Uterus (tissue), 2 donors: ENCODE results near the gene EYA4.

ENCODE experiments used
- POLR2A ChIP-seq, 2 donors: fragments of 450-650 bp; IDR thresholded peaks; one replicate each; pipeline ENCODE4 v1.6.1; 2016; ENCODE audit warnings: antibody characterized with exemption in 2 of 2, mild to moderate bottlenecking in 1 of 2, moderate library complexity in 1 of 2
- TF ChIP-seq, protein P1 (sequence below), 4 experiments: fragments of 200-600 bp in 2 of 4; fragments of 450-650 bp in 2 of 4; sonication (generic) in 2 of 4; IDR thresholded peaks; one replicate each; pipeline ENCODE4 v1.5.1; 2016 to 2019; ENCODE audit warnings: antibody characterized with exemption in 4 of 4, mild to moderate bottlenecking in 2 of 4, moderate library complexity in 1 of 4

DNA sequence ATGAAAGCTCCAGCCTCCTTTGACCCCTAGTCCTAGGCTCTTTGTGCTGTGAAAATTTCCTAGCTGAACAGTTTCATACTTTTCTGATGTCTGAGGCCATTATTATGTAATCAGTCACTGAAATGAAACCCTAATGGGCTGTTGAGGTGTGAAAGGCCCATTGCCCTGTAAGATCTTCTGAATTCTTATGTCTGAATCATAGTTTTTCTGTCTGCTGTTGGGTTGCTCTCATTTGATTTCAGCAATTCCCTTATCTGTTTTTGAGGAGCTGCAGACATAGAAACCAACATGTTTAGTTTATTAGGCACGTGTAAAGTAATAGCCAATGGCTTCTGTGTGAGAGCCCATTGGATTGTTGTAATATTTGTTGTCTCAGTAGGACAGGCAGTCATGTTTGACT, 118.1 kb downstream of the EYA4 start:
- TF ChIP-seq, protein P1, sequence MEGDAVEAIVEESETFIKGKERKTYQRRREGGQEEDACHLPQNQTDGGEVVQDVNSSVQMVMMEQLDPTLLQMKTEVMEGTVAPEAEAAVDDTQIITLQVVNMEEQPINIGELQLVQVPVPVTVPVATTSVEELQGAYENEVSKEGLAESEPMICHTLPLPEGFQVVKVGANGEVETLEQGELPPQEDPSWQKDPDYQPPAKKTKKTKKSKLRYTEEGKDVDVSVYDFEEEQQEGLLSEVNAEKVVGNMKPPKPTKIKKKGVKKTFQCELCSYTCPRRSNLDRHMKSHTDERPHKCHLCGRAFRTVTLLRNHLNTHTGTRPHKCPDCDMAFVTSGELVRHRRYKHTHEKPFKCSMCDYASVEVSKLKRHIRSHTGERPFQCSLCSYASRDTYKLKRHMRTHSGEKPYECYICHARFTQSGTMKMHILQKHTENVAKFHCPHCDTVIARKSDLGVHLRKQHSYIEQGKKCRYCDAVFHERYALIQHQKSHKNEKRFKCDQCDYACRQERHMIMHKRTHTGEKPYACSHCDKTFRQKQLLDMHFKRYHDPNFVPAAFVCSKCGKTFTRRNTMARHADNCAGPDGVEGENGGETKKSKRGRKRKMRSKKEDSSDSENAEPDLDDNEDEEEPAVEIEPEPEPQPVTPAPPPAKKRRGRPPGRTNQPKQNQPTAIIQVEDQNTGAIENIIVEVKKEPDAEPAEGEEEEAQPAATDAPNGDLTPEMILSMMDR (IDR thresholded peaks at IDR 0.05) = no peak
- TF ChIP-seq POLR2A (IDR thresholded peaks at IDR 0.05) = no peak
